Endothelial cell of umbilical vein (primary cell): ENCODE measurements around the gene PLEKHG4B. TPM values are rescaled to one million over a fixed set of nuclear protein-coding genes. Genes with fewer than 3 reads are reported as not detected.
A peak's percentile ranks its signal among the peaks of the same experiment; 100 is the strongest.
"Not testable (repeated sequence)": the region's sequence is repeated elsewhere in the genome, so short reads cannot be mapped to it uniquely, and the experiment has no call there.

Experiments
- BruUV-seq: library from RNA; stranded (reverse); fragments of 400-500 nt; replicated peaks from 2 replicates; lab custom pipeline; 2021; lab: Mats Ljungman, UMichigan
- CTCF ChIA-PET: fragments of 300-600, 350-600 bp; sonication (Branson Sonifier 250); formaldehyde crosslinking; loops from one replicate; lab custom pipeline; 2021; ENCODE audit warnings: antibody characterized with exemption, inconsistent platforms; lab: Charles Lee
- POLR2A ChIA-PET: fragments of 300-600, 350-600 bp; sonication (Branson Sonifier 250); formaldehyde crosslinking; loops from one replicate; lab custom pipeline; 2021; ENCODE audit warnings: antibody characterized with exemption, inconsistent platforms; lab: Charles Lee
- DNase-seq: peaks from one replicate; pipeline ENCODE4 v3.0.0-alpha.2; 2011; ENCODE audit warnings: low read depth, low spot score
- FAIRE-seq: peaks from 2 replicates; lab custom pipeline; 2011; peaks lifted over from hg19 to GRCh38; lab: Jason Lieb, UNC
- H2AFZ ChIP-seq: 2 replicates; pipeline ENCODE4 v1.6.0; 2012; ENCODE audit warnings: low read depth, low read length, control low read depth, inconsistent platforms
- H3K27ac ChIP-seq: 2 replicates; pipeline ENCODE4 v1.5.1; 2011; ENCODE audit warnings: low read depth, mild to moderate bottlenecking, control low read depth, low read length, moderate library complexity; ENCODE audit not compliant: insufficient read depth
- H3K27me3 ChIP-seq, 2 experiments: 2 replicates each; pipeline versions ENCODE4 v1.6.0 to v1.6.1; 2011; ENCODE audit warnings: low read length in 2 of 2, mixed read lengths in 1 of 2; ENCODE audit not compliant: control insufficient read depth in 2 of 2, insufficient read depth in 2 of 2
- H3K36me3 ChIP-seq, 2 experiments: 2 replicates in 1 of 2; 3 replicates in 1 of 2; pipeline ENCODE4 v1.5.1; 2011; ENCODE audit warnings: low read length in 2 of 2, mild to moderate bottlenecking in 1 of 2, moderate library complexity in 1 of 2; ENCODE audit not compliant: control insufficient read depth in 2 of 2, insufficient read depth in 2 of 2; ENCODE audit errors: extremely low read depth in 1 of 2
- H3K4me1 ChIP-seq: 3 replicates; pipeline ENCODE4 v1.5.1; 2011; ENCODE audit warnings: mild to moderate bottlenecking, low read length; ENCODE audit not compliant: control insufficient read depth, insufficient read depth; ENCODE audit errors: extremely low read depth
- H3K4me2 ChIP-seq: 2 replicates; pipeline ENCODE4 v1.6.1; 2011; ENCODE audit warnings: low read length, control low read depth, mixed read lengths; ENCODE audit not compliant: insufficient read depth
- H3K4me3 ChIP-seq, 3 experiments: fragments of 200-600 bp in 1 of 3; sonication (generic), shearing (Covaris generic) in 1 of 3; replicated peaks in 1 of 3; 2 replicates each; pipeline ENCODE4 v1.5.1; 2011 to 2016; ENCODE audit warnings: control low read depth in 3 of 3, low read length in 3 of 3, mild to moderate bottlenecking in 2 of 3, inconsistent platforms in 1 of 3, low read depth in 1 of 3, moderate library complexity in 1 of 3; ENCODE audit not compliant: insufficient read depth in 1 of 3
- H3K79me2 ChIP-seq: 2 replicates; pipeline ENCODE4 v1.6.0; 2012; ENCODE audit warnings: low read length, inconsistent platforms; ENCODE audit not compliant: control insufficient read depth, insufficient read depth
- H3K9ac ChIP-seq: replicated peaks from 2 replicates; pipeline ENCODE3; 2011; ENCODE audit warnings: low read length, control low read depth; ENCODE audit not compliant: insufficient read depth; ENCODE audit errors: extremely low read depth
- H3K9me1 ChIP-seq: replicated peaks from 3 replicates; pipeline ENCODE4 v1.6.0; 2011; ENCODE audit warnings: mild to moderate bottlenecking, low read length; ENCODE audit not compliant: control insufficient read depth, insufficient read depth; ENCODE audit errors: extremely low read depth
- H3K9me3 ChIP-seq: replicated peaks from 2 replicates; pipeline ENCODE4 v1.5.1; 2012; ENCODE audit warnings: low read length, inconsistent platforms; ENCODE audit not compliant: control insufficient read depth, insufficient read depth
- H4K20me1 ChIP-seq: replicated peaks from 2 replicates; pipeline ENCODE3; 2011; ENCODE audit warnings: mild to moderate bottlenecking, low read length; ENCODE audit not compliant: control insufficient read depth, insufficient read depth; ENCODE audit errors: extremely low read depth
- GATA2 ChIP-seq: IDR thresholded peaks from 2 replicates; pipeline ENCODE4 v1.7.0; 2011; ENCODE audit warnings: low read depth, mild to moderate bottlenecking, moderate library complexity, mixed read lengths, low read length; ENCODE audit not compliant: insufficient read length, insufficient read depth
- POLR2A ChIP-seq: IDR thresholded peaks from 2 replicates; pipeline ENCODE4 v1.6.1; 2012; ENCODE audit warnings: low read depth, mild to moderate bottlenecking, control low read depth, low read length
- POLR2AphosphoS5 ChIP-seq: IDR thresholded peaks from 2 replicates; pipeline ENCODE4 v1.6.1; 2012; ENCODE audit warnings: low read depth, mild to moderate bottlenecking, control low read depth, low read length, moderate library complexity; ENCODE audit not compliant: insufficient read depth
- dilution Hi-C: fragments of 300-500 bp; cut with MboI; formaldehyde crosslinking; loops from one replicate; pipeline ENCODE4 v1.15.0; 2019; ENCODE audit warnings: low sequenced_read_pairs; ENCODE audit not compliant: extremely low pct_ligation_motif_present
- intact Hi-C: fragments of 100-400 bp; cut with micrococcal nuclease; formaldehyde crosslinking; loops from one replicate; pipeline ENCODE4 v1.10.0; 2022
- polyA plus RNA-seq, 4 experiments: library from polyadenylated mRNA; depleted of rRNA in 3 of 4; stranded (reverse) in 3 of 4; unstranded in 1 of 4; fragments of >200 nt; gene quantifications; 2 replicates each; pipeline versions ENCODE4 v1.2.1 to v1.2.3, GENCODE V29; 2011 to 2012; ENCODE audit warnings: missing spikeins in 1 of 4
- total RNA-seq: library from RNA; stranded (reverse); gene quantifications from 2 replicates; pipeline ENCODE4 v1.2.3, GENCODE V29; 2021
- TF ChIP-seq, protein P1 (sequence below), 2 donors: IDR thresholded peaks; 1 replicate in 1 of 2; 2 replicates in 1 of 2; pipeline ENCODE4 v1.5.1; 2011; ENCODE audit warnings: low read length in 2 of 2, mild to moderate bottlenecking in 2 of 2, moderate library complexity in 2 of 2, control low read depth in 1 of 2, inconsistent platforms in 1 of 2, low read depth in 1 of 2; ENCODE audit not compliant: insufficient read depth in 1 of 2; ENCODE audit errors: extremely low read depth in 1 of 2

PLEKHG4B gene
- total and polyA plus RNA-seq, 2 donors (not counting 3 experiments of a cell fraction or from before 2014, with no cell fraction given) = not detected

- DNase-seq (peak; percentile 97), FAIRE-seq (peak; percentile 74)
- ChIA-PET CTCF (interaction anchor here (1.0 to 3.5 kb wide), 6 partner anchors 10 to 229 kb away, joined by 3 to 36 read pairs (median 3); no protein-coding TSS in a partner anchor), POLR2A (interaction anchor here (1.0 to 1.4 kb wide), 2 partner anchors 29 to 53 kb away, joined by 3 to 4 read pairs; partner anchors contain the start of gene PDCD6)
- peak within 1 kb of the TSS; percentile 79 for H3K9ac ChIP-seq
- peaks cover 63% of the 10 kb centered on the region for H3K79me2 ChIP-seq
- peaks cover 35% of the 10 kb centered on the region for H3K4me1 ChIP-seq
- TSS peak; percentile 54 for BruUV-seq
- H3K9me1 ChIP-seq, H4K20me1 ChIP-seq, H3K9me3 ChIP-seq, H3K27me3 ChIP-seq, dilution Hi-C loops, H3K36me3 ChIP-seq: not testable (repeated sequence)
- peak within 1 kb of the TSS; percentile 79 for H2AFZ ChIP-seq
- H3K4me3 ChIP-seq = peak within 1 kb of the TSS; percentile 86 to 95 (median 94)
- intact Hi-C loops = loop anchor here (1.0 to 2.0 kb wide), 2 partner anchors 54 to 93 kb away; partner anchors contain the start of gene PDCD6
- H3K4me2 ChIP-seq = peak within 1 kb of the TSS; percentile 99
- TF ChIP-seq POLR2AphosphoS5 (peak; percentile 70), GATA2 (peak; percentile 12), POLR2A (peak; percentile 65)
- TF ChIP-seq, protein P1, sequence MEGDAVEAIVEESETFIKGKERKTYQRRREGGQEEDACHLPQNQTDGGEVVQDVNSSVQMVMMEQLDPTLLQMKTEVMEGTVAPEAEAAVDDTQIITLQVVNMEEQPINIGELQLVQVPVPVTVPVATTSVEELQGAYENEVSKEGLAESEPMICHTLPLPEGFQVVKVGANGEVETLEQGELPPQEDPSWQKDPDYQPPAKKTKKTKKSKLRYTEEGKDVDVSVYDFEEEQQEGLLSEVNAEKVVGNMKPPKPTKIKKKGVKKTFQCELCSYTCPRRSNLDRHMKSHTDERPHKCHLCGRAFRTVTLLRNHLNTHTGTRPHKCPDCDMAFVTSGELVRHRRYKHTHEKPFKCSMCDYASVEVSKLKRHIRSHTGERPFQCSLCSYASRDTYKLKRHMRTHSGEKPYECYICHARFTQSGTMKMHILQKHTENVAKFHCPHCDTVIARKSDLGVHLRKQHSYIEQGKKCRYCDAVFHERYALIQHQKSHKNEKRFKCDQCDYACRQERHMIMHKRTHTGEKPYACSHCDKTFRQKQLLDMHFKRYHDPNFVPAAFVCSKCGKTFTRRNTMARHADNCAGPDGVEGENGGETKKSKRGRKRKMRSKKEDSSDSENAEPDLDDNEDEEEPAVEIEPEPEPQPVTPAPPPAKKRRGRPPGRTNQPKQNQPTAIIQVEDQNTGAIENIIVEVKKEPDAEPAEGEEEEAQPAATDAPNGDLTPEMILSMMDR (IDR thresholded peaks at IDR 0.05; ENCODE audit: extremely low read depth in 1 of 2, insufficient read depth in 1 of 2, low read depth in 1 of 2, low read length in 2 of 2) = peak; percentile 29 to 56
- peak within 1 kb of the TSS; percentile 70 for H3K27ac ChIP-seq
Observed at GRCh38 chr5:217494-218456, 125.8 kb downstream of the PLEKHG4B start, which contains the start of the genes CCDC127 and SDHA. Gene CCDC127 (minus strand): TSS chr5:218153. CDS start chr5:216849, 1,304 bp downstream. Gene SDHA (plus strand): TSS chr5:218320. CDS start chr5:218356, 36 bp downstream.
